Muscle layer of colon (tissue), 2 donors: ENCODE measurements around the gene MAP1B.

Experiments
- H3K27ac ChIP-seq: one replicate; pipeline ENCODE4 v1.7.0; 2013; ENCODE audit warnings: low read depth, mild to moderate bottlenecking, low read length, moderate library complexity
- H3K27me3 ChIP-seq, 2 donors: one replicate each; pipeline ENCODE4 v1.7.0; 2013; ENCODE audit warnings: low read length in 2 of 2, mild to moderate bottlenecking in 2 of 2; ENCODE audit not compliant: insufficient read depth in 2 of 2, control insufficient read depth in 1 of 2
- H3K36me3 ChIP-seq: one replicate; pipeline ENCODE4 v1.7.0; 2013; ENCODE audit warnings: mild to moderate bottlenecking, low read length; ENCODE audit not compliant: insufficient read depth
- H3K4me1 ChIP-seq: one replicate; pipeline ENCODE4 v1.7.0; 2013; ENCODE audit warnings: mild to moderate bottlenecking, low read length; ENCODE audit not compliant: insufficient read depth
- H3K4me3 ChIP-seq, 2 donors: one replicate each; pipeline ENCODE4 v1.7.0; 2013; ENCODE audit warnings: low read length in 2 of 2, low read depth in 1 of 2, mild to moderate bottlenecking in 1 of 2, moderate library complexity in 1 of 2
- H3K9ac ChIP-seq: one replicate; pipeline ENCODE4 v1.7.0; 2013; ENCODE audit warnings: low read length
- H3K9me3 ChIP-seq: one replicate; pipeline ENCODE4 v1.7.0; 2013; ENCODE audit warnings: mild to moderate bottlenecking, low read length
- donor health status: abdominal sarcoma.
- donor health status: Adenocarcinoma of cecum.

MAP1B gene

GRCh38 chr5:72137826-72138409 is 30.6 kb downstream of the MAP1B start:
- H3K9me3 ChIP-seq: no peaks in the 10 kb centered on the region
- H3K9ac ChIP-seq: no peak overlapping the region
- peaks cover 12% of the 10 kb centered on the region for H3K4me1 ChIP-seq
- H3K4me3 ChIP-seq: no peak overlapping the region
- no peaks in the 10 kb centered on the region for H3K36me3 ChIP-seq
- no peaks in the 10 kb centered on the region for H3K27me3 ChIP-seq
- H3K27ac ChIP-seq: no peak overlapping the region

GRCh38 chr5:72138943-72139521 is 31.8 kb downstream of the MAP1B start:
- Histone ChIP-seq H3K4me3 (no peak overlapping the region), H3K27ac (no peak overlapping the region), H3K9me3 (no peaks in the 10 kb centered on the region), H3K36me3 (no peaks in the 10 kb centered on the region), H3K27me3 (no peaks in the 10 kb centered on the region), H3K9ac (no peak overlapping the region), H3K4me1 (peaks cover 12% of the 10 kb centered on the region)

- H3K9ac ChIP-seq: no peak overlapping the region
- H3K27me3 ChIP-seq: no peaks in the 10 kb centered on the region
- no peak overlapping the region for H3K27ac ChIP-seq
- H3K4me1 ChIP-seq: peaks cover 12% of the 10 kb centered on the region
- H3K9me3 ChIP-seq: no peaks in the 10 kb centered on the region
- no peaks in the 10 kb centered on the region for H3K36me3 ChIP-seq
- no peak overlapping the region for H3K4me3 ChIP-seq
Observed at GRCh38 chr5:72140711-72141110, 33.4 kb downstream of the MAP1B start.

- H3K4me1 ChIP-seq: peaks cover 12% of the 10 kb centered on the region
- no peaks in the 10 kb centered on the region for H3K36me3 ChIP-seq
- H3K27me3 ChIP-seq: no peaks in the 10 kb centered on the region
- H3K9me3 ChIP-seq: no peaks in the 10 kb centered on the region
- no peak overlapping the region for H3K4me3 ChIP-seq
- peak overlapping the region; percentile 16 for H3K27ac ChIP-seq
- no peak overlapping the region for H3K9ac ChIP-seq
Observed at GRCh38 chr5:72141440-72142355, 34.4 kb downstream of the MAP1B start.

GRCh38 chr5:72144762-72145161 is 37.5 kb downstream of the MAP1B start:
- Histone ChIP-seq H3K9me3 (no peaks in the 10 kb centered on the region), H3K36me3 (no peaks in the 10 kb centered on the region), H3K27me3 (no peaks in the 10 kb centered on the region), H3K9ac (no peak overlapping the region), H3K4me3 (no peak overlapping the region), H3K4me1 (peaks cover 12% of the 10 kb centered on the region), H3K27ac (no peak overlapping the region)

- H3K4me1 ChIP-seq: peaks cover 12% of the 10 kb centered on the region
- no peaks in the 10 kb centered on the region for H3K27me3 ChIP-seq
- no peak overlapping the region for H3K9ac ChIP-seq
- no peak overlapping the region for H3K4me3 ChIP-seq
- H3K27ac ChIP-seq: no peak overlapping the region
- H3K9me3 ChIP-seq: no peaks in the 10 kb centered on the region
- no peaks in the 10 kb centered on the region for H3K36me3 ChIP-seq
Observed at GRCh38 chr5:72145348-72145747, 38.1 kb downstream of the MAP1B start.

- H3K27ac ChIP-seq: no peak overlapping the region
- no peak overlapping the region for H3K4me3 ChIP-seq
- no peaks in the 10 kb centered on the region for H3K9me3 ChIP-seq
- no peak overlapping the region for H3K9ac ChIP-seq
- H3K27me3 ChIP-seq: no peaks in the 10 kb centered on the region
- no peaks in the 10 kb centered on the region for H3K36me3 ChIP-seq
- peaks cover 15% of the 10 kb centered on the region for H3K4me1 ChIP-seq
Observed at GRCh38 chr5:72146056-72146455, 38.8 kb downstream of the MAP1B start.

- no peaks in the 10 kb centered on the region for H3K36me3 ChIP-seq
- H3K9ac ChIP-seq: no peak overlapping the region
- H3K27me3 ChIP-seq: no peaks in the 10 kb centered on the region
- H3K27ac ChIP-seq: no peak overlapping the region
- peaks cover 15% of the 10 kb centered on the region for H3K4me1 ChIP-seq
- no peak overlapping the region for H3K4me3 ChIP-seq
- H3K9me3 ChIP-seq: no peaks in the 10 kb centered on the region
Observed at GRCh38 chr5:72147569-72147968, 40.3 kb downstream of the MAP1B start.

GRCh38 chr5:72149742-72150141 is 42.5 kb downstream of the MAP1B start:
- Histone ChIP-seq H3K27ac (no peak overlapping the region), H3K9ac (no peak overlapping the region), H3K4me1 (peaks cover 15% of the 10 kb centered on the region), H3K4me3 (no peak overlapping the region), H3K9me3 (no peaks in the 10 kb centered on the region), H3K27me3 (no peaks in the 10 kb centered on the region), H3K36me3 (no peaks in the 10 kb centered on the region)

- Histone ChIP-seq H3K9ac (no peak overlapping the region), H3K4me3 (no peak overlapping the region)
Observed at GRCh38 chr5:72151169-72151568, 43.9 kb downstream of the MAP1B start.

GRCh38 chr5:72151646-72152045 is 44.4 kb downstream of the MAP1B start:
- Histone ChIP-seq H3K36me3 (no peaks in the 10 kb centered on the region), H3K4me1 (peaks cover 15% of the 10 kb centered on the region), H3K27me3 (no peaks in the 10 kb centered on the region), H3K27ac (no peak overlapping the region), H3K9me3 (no peaks in the 10 kb centered on the region), H3K4me3 (no peak overlapping the region), H3K9ac (no peak overlapping the region)

More at GRCh38 chr5:72151169-72151568, 43.9 kb downstream of the MAP1B start:
- no peaks in the 10 kb centered on the region for H3K9me3 ChIP-seq
- no peaks in the 10 kb centered on the region for H3K36me3 ChIP-seq
- H3K27me3 ChIP-seq: no peaks in the 10 kb centered on the region
- H3K4me1 ChIP-seq: peaks cover 15% of the 10 kb centered on the region
- no peak overlapping the region for H3K27ac ChIP-seq
